HCT116 (cell line): ENCODE results near the gene DNAJC3.

Source experiments
- CTCF ChIP-seq, 3 experiments: fragments of 200-600 bp in 1 of 3; sonication (generic) in 1 of 3; IDR thresholded peaks in 2 of 3; conservative IDR thresholded peaks in 1 of 3; 2 replicates each; pipeline ENCODE4 v1.5.1; 2012 to 2017; ENCODE audit warnings: low read depth in 2 of 3, low read length in 2 of 3, antibody characterized with exemption in 1 of 3, borderline replicate concordance in 1 of 3, control low read depth in 1 of 3, mild to moderate bottlenecking in 1 of 3, mixed read lengths in 1 of 3, mixed run types in 1 of 3, moderate library complexity in 1 of 3; ENCODE audit not compliant: insufficient read depth in 1 of 3
- ELF1 ChIP-seq: IDR thresholded peaks from 2 replicates; pipeline ENCODE4 v1.6.1; 2012; ENCODE audit warnings: low read depth, borderline replicate concordance
- EZH2 ChIP-seq: fragments of 200-600 bp; sonication (generic); IDR thresholded peaks from 2 replicates; pipeline ENCODE4 v1.6.1; 2017; ENCODE audit warnings: antibody characterized with exemption, mixed run types
- EZH2phosphoT487 ChIP-seq: fragments of 200-600 bp; IDR thresholded peaks from 2 replicates; pipeline ENCODE4 v1.6.1; 2018; ENCODE audit warnings: antibody characterized with exemption, borderline replicate concordance
- JUND ChIP-seq: IDR thresholded peaks from 2 replicates; pipeline ENCODE4 v1.6.1; 2012
- POLR2A ChIP-seq: IDR thresholded peaks from 2 replicates; pipeline ENCODE4 v1.7.0; 2011; ENCODE audit warnings: borderline replicate concordance; ENCODE audit not compliant: insufficient read depth, insufficient read length; ENCODE audit errors: extremely low read depth
- POLR2AphosphoS5 ChIP-seq: IDR thresholded peaks from 2 replicates; pipeline ENCODE4 v1.6.1; 2011; ENCODE audit warnings: mild to moderate bottlenecking, low read depth, low read length, moderate library complexity
- RAD21 ChIP-seq: IDR thresholded peaks from 2 replicates; pipeline ENCODE4 v1.6.1; 2012; ENCODE audit warnings: low read depth, mild to moderate bottlenecking
- SIN3A ChIP-seq: IDR thresholded peaks from 2 replicates; pipeline ENCODE4 v1.6.1; 2012; ENCODE audit warnings: low read depth
- SP1 ChIP-seq: IDR thresholded peaks from 2 replicates; pipeline ENCODE4 v1.6.1; 2012; ENCODE audit warnings: low read depth
- YY1 ChIP-seq: IDR thresholded peaks from 2 replicates; pipeline ENCODE4 v1.6.1; 2011; ENCODE audit warnings: low read length, low read depth, moderate library complexity, mild to moderate bottlenecking; ENCODE audit not compliant: insufficient replicate concordance; ENCODE audit errors: extremely low read depth
- ZBTB33 ChIP-seq: IDR thresholded peaks from 2 replicates; pipeline ENCODE4 v1.6.1; 2011; ENCODE audit warnings: mild to moderate bottlenecking, low read length, moderate library complexity; ENCODE audit not compliant: insufficient replicate concordance; ENCODE audit errors: extremely low read depth
- ZFX ChIP-seq: fragments of 450-650 bp; IDR thresholded peaks from 2 replicates; pipeline ENCODE4 v1.6.1; 2017

GRCh38 chr13:95779522-95779921, 102.6 kb downstream of the DNAJC3 start:
- TF ChIP-seq EZH2phosphoT487, result no peak
- TF ChIP-seq CTCF (IDR thresholded peaks at IDR 0.05 in 2 of 3, conservative IDR thresholded peaks at IDR 0.05 in 1 of 3; ENCODE audit: borderline replicate concordance in 1 of 3, insufficient read depth in 1 of 3, low read depth in 2 of 3, low read length in 2 of 3), result no peak
- no peak for TF ChIP-seq POLR2AphosphoS5
- no peak for TF ChIP-seq POLR2A
- TF ChIP-seq ELF1, result no peak
- TF ChIP-seq EZH2, result no peak
- TF ChIP-seq SP1, result no peak
- TF ChIP-seq SIN3A, result no peak
- no peak for TF ChIP-seq RAD21
- TF ChIP-seq JUND, result no peak
- TF ChIP-seq YY1, result no peak
- no peak for TF ChIP-seq ZBTB33
- no peak for TF ChIP-seq ZFX
